Measurements from ENCODE around the gene PTGIR.

Gene PTGIR

DNA sequence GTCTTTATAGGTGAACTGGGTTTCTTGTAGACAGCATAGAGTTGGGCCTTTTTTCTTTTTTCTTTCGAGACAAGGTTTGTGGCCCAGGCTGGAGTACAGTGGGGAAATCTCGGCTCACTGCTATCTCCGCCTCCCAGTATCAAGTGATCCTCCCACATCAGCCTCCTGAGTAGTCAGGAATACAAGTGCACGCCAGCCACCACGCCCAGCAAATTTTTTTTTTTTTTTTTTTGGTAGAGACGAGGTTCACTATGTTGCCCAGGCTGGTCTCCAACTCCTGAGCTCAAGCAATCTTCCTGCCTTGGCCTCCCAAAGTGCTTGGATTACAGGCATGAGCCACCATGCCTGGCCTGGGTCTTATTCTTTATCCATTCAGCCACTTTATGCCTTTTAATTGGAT is 28.9 kb downstream of the PTGIR start:
- Histone ChIP-seq H3K4me2 (ENCODE audit: low read depth, low read length, poor library complexity, severe bottlenecking) (no peak overlapping the region), H3K4me1 (ENCODE audit: insufficient read depth, low read length, poor library complexity, severe bottlenecking) (peaks cover 4% of the 10 kb centered on the region)

DNA sequence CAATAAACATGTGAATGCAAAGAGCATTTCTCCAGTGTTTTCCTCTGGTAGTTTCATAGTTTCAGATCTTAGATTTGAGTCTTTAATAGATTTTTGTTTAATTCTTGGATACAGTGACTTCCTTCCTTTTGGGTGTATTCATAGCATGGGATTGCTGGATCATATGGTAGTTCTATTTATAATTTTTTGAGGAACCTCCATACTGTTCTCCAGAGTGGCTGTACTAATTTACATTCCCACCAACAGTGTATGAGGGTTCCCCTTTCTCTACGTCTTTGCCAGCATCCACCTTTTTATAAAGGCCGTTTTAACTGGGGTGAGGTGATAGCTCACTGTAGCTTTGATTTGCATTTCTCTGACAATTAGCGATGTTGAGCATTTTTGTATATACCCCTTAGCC is 33.0 kb downstream of the PTGIR start:
- no peaks in the 10 kb centered on the region for H3K36me3 ChIP-seq (ENCODE audit: insufficient read depth, low read length)
- no peak overlapping the region for H3K9ac ChIP-seq (ENCODE audit: low read depth, low read length, poor library complexity, severe bottlenecking)
- H3K4me1 ChIP-seq (ENCODE audit: insufficient read depth, low read length, poor library complexity, severe bottlenecking): no peaks in the 10 kb centered on the region
- TF ChIP-seq EZH2phosphoT487 (IDR thresholded peaks at IDR 0.05; ENCODE audit: borderline replicate concordance): no peak
- no peak for TF ChIP-seq CTCF (conservative IDR thresholded peaks at IDR 0.05; ENCODE audit: low read length)
- no peaks in the 10 kb centered on the region for H3K9me2 ChIP-seq (replicated peaks; ENCODE audit: low read depth, low read length)
- no peak overlapping the region for H3K4me2 ChIP-seq (ENCODE audit: low read depth, low read length, poor library complexity, severe bottlenecking)
- no peak overlapping the region for H3K4me3 ChIP-seq (ENCODE audit: low read length, poor library complexity, severe bottlenecking)
- H3K9me3 ChIP-seq (ENCODE audit: insufficient read depth, low read depth, low read length): no peaks in the 10 kb centered on the region
- H3K27me3 ChIP-seq (ENCODE audit: insufficient read depth, low read length, poor library complexity, severe bottlenecking): no peaks in the 10 kb centered on the region
- H3F3A ChIP-seq (ENCODE audit: low read depth): no peaks in the 10 kb centered on the region
- H4K20me1 ChIP-seq (ENCODE audit: insufficient read depth, low read length, poor library complexity, severe bottlenecking): no peaks in the 10 kb centered on the region
- H2AFZ ChIP-seq (ENCODE audit: low read length): no peak overlapping the region
- H3K79me2 ChIP-seq (ENCODE audit: insufficient read depth, low read length): no peaks in the 10 kb centered on the region

More for the DNA sequence above, 28.9 kb downstream of the PTGIR start:
- TF ChIP-seq CTCF (conservative IDR thresholded peaks at IDR 0.05; ENCODE audit: low read length): no peak
- TF ChIP-seq EZH2phosphoT487 (IDR thresholded peaks at IDR 0.05; ENCODE audit: borderline replicate concordance): no peak
- Histone ChIP-seq H3F3A (ENCODE audit: low read depth) (no peaks in the 10 kb centered on the region), H2AFZ (ENCODE audit: low read length) (no peak overlapping the region), H4K20me1 (ENCODE audit: insufficient read depth, low read length, poor library complexity, severe bottlenecking) (no peaks in the 10 kb centered on the region), H3K9me2 (replicated peaks; ENCODE audit: low read depth, low read length) (no peaks in the 10 kb centered on the region), H3K9ac (ENCODE audit: low read depth, low read length, poor library complexity, severe bottlenecking) (no peak overlapping the region), H3K36me3 (ENCODE audit: insufficient read depth, low read length) (no peaks in the 10 kb centered on the region), H3K79me2 (ENCODE audit: insufficient read depth, low read length) (no peaks in the 10 kb centered on the region), H3K9me3 (ENCODE audit: insufficient read depth, low read depth, low read length) (no peaks in the 10 kb centered on the region), H3K27me3 (ENCODE audit: insufficient read depth, low read length, poor library complexity, severe bottlenecking) (no peaks in the 10 kb centered on the region), H3K4me3 (ENCODE audit: low read length, poor library complexity, severe bottlenecking) (no peak overlapping the region)

- Histone ChIP-seq H3K9me2 (replicated peaks; ENCODE audit: low read depth, low read length) (no peaks in the 10 kb centered on the region), H3K79me2 (ENCODE audit: insufficient read depth, low read length) (no peaks in the 10 kb centered on the region), H3K9ac (ENCODE audit: low read depth, low read length, poor library complexity, severe bottlenecking) (no peak overlapping the region), H3K36me3 (ENCODE audit: insufficient read depth, low read length) (no peaks in the 10 kb centered on the region), H3K9me3 (ENCODE audit: insufficient read depth, low read depth, low read length) (no peaks in the 10 kb centered on the region), H3F3A (ENCODE audit: low read depth) (no peaks in the 10 kb centered on the region), H2AFZ (ENCODE audit: low read length) (no peak overlapping the region), H3K4me2 (ENCODE audit: low read depth, low read length, poor library complexity, severe bottlenecking) (no peak overlapping the region), H3K27me3 (ENCODE audit: insufficient read depth, low read length, poor library complexity, severe bottlenecking) (no peaks in the 10 kb centered on the region), H3K4me3 (ENCODE audit: low read length, poor library complexity, severe bottlenecking) (no peak overlapping the region), H3K4me1 (ENCODE audit: insufficient read depth, low read length, poor library complexity, severe bottlenecking) (no peaks in the 10 kb centered on the region), H4K20me1 (ENCODE audit: insufficient read depth, low read length, poor library complexity, severe bottlenecking) (no peaks in the 10 kb centered on the region)
- TF ChIP-seq EZH2phosphoT487 (IDR thresholded peaks at IDR 0.05; ENCODE audit: borderline replicate concordance) (no peak), CTCF (conservative IDR thresholded peaks at IDR 0.05; ENCODE audit: low read length) (no peak)
Observed at GRCh38 chr19:46591254-46591653, 33.6 kb downstream of the PTGIR start.
